ENCODE data around the gene TMEM219.
"Not testable (repeated sequence)": the region's sequence is repeated elsewhere in the genome, so short reads cannot be mapped to it uniquely, and the experiment has no call there.

Gene TMEM219

GRCh38 chr16:30010844-30011713 lies 49.2 kb downstream of the TMEM219 start, which contains the start of gene DOC2A:
TSS of gene DOC2A (minus strand) at chr16:30011027. CDS start at chr16:30010222, 805 bp downstream.
- no peaks in the 10 kb centered on the region for H3K36me3 ChIP-seq (ENCODE audit: low read depth)
- TF ChIP-seq CTCF (IDR thresholded peaks at IDR 0.05; ENCODE audit: poor library complexity, severe bottlenecking): no peak
- peak within 1 kb of the TSS; percentile 26 for H3K4me3 ChIP-seq (ENCODE audit: severe bottlenecking)
- no peak within 1 kb of the TSS for H3K27ac ChIP-seq (ENCODE audit: poor library complexity, severe bottlenecking)
- no peaks in the 10 kb centered on the region for H3K4me1 ChIP-seq (ENCODE audit: insufficient read depth, poor library complexity, severe bottlenecking)
- ATAC-seq (ENCODE audit: low read depth): peak; percentile 45
- DNase-seq (ENCODE audit: low spot score): peak; percentile 56
- H3K9me3 ChIP-seq (ENCODE audit: severe bottlenecking): no peaks in the 10 kb centered on the region
- peaks cover 8% of the 10 kb centered on the region for H3K27me3 ChIP-seq (ENCODE audit: insufficient read depth, poor library complexity, severe bottlenecking)

GRCh38 chr16:30011714-30012504 lies 50.0 kb downstream of the TMEM219 start:
- H3K4me3 ChIP-seq (ENCODE audit: severe bottlenecking): no peak overlapping the region
- no peaks in the 10 kb centered on the region for H3K9me3 ChIP-seq (ENCODE audit: severe bottlenecking)
- H3K27ac ChIP-seq (ENCODE audit: poor library complexity, severe bottlenecking): no peak overlapping the region
- H3K4me1 ChIP-seq (ENCODE audit: insufficient read depth, poor library complexity, severe bottlenecking): no peaks in the 10 kb centered on the region
- TF ChIP-seq CTCF (IDR thresholded peaks at IDR 0.05; ENCODE audit: poor library complexity, severe bottlenecking): no peak
- DNase-seq (ENCODE audit: low spot score): peak; percentile 59
- H3K27me3 ChIP-seq (ENCODE audit: insufficient read depth, poor library complexity, severe bottlenecking): peaks cover 8% of the 10 kb centered on the region
- no peaks in the 10 kb centered on the region for H3K36me3 ChIP-seq (ENCODE audit: low read depth)
- no peak for ATAC-seq (ENCODE audit: low read depth)

GRCh38 chr16:30012598-30012997 lies 50.7 kb downstream of the TMEM219 start:
- H3K9me3 ChIP-seq (ENCODE audit: severe bottlenecking); H3K27ac ChIP-seq (ENCODE audit: poor library complexity, severe bottlenecking); H3K27me3 ChIP-seq (ENCODE audit: insufficient read depth, poor library complexity, severe bottlenecking); H3K4me3 ChIP-seq (ENCODE audit: severe bottlenecking); H3K36me3 ChIP-seq (ENCODE audit: low read depth); ATAC-seq (ENCODE audit: low read depth); DNase-seq (ENCODE audit: low spot score); H3K4me1 ChIP-seq (ENCODE audit: insufficient read depth, poor library complexity, severe bottlenecking): not testable (repeated sequence)

- H3K27me3 ChIP-seq (ENCODE audit: insufficient read depth, poor library complexity, severe bottlenecking); ATAC-seq (ENCODE audit: low read depth); H3K4me3 ChIP-seq (ENCODE audit: severe bottlenecking); H3K9me3 ChIP-seq (ENCODE audit: severe bottlenecking); DNase-seq (ENCODE audit: low spot score); H3K4me1 ChIP-seq (ENCODE audit: insufficient read depth, poor library complexity, severe bottlenecking); H3K36me3 ChIP-seq (ENCODE audit: low read depth); H3K27ac ChIP-seq (ENCODE audit: poor library complexity, severe bottlenecking): not testable (repeated sequence)
Observed at GRCh38 chr16:30015450-30015849, 53.6 kb downstream of the TMEM219 start.

- H3K4me3 ChIP-seq (ENCODE audit: severe bottlenecking): no peak overlapping the region
- TF ChIP-seq CTCF (IDR thresholded peaks at IDR 0.05; ENCODE audit: poor library complexity, severe bottlenecking): no peak
- H3K27ac ChIP-seq (ENCODE audit: poor library complexity, severe bottlenecking): no peak overlapping the region
- no peak for DNase-seq (ENCODE audit: low spot score)
- no peaks in the 10 kb centered on the region for H3K27me3 ChIP-seq (ENCODE audit: insufficient read depth, poor library complexity, severe bottlenecking)
- H3K4me1 ChIP-seq (ENCODE audit: insufficient read depth, poor library complexity, severe bottlenecking): no peaks in the 10 kb centered on the region
- no peaks in the 10 kb centered on the region for H3K9me3 ChIP-seq (ENCODE audit: severe bottlenecking)
- H3K36me3 ChIP-seq (ENCODE audit: low read depth): no peaks in the 10 kb centered on the region
- no peak for ATAC-seq (ENCODE audit: low read depth)
Observed at GRCh38 chr16:30016555-30017276, 54.8 kb downstream of the TMEM219 start.

All from RWPE2 (cell line).